Measurements from ENCODE around the gene PCDH9.
"Not testable (repeated sequence)": the region's sequence is repeated elsewhere in the genome, so short reads cannot be mapped to it uniquely, and the experiment has no call there.

The PCDH9 gene

GRCh38 chr13:67122251-67122650 lies 107.9 kb downstream of the PCDH9 start:
- DNase-seq = no peak

- DNase-seq = no peak
Measured at GRCh38 chr13:67120872-67121531, 109.1 kb downstream of the PCDH9 start.

- DNase-seq = no peak
Measured at GRCh38 chr13:67119481-67119894, 110.6 kb downstream of the PCDH9 start.

GRCh38 chr13:67118277-67118676 lies 111.9 kb downstream of the PCDH9 start:
- no peak for DNase-seq

- no peak for DNase-seq
Measured at GRCh38 chr13:67117010-67117550, 113.1 kb downstream of the PCDH9 start.

- DNase-seq = no peak
Measured at GRCh38 chr13:67107979-67108378, 122.2 kb downstream of the PCDH9 start.

GRCh38 chr13:67106502-67107057 lies 123.6 kb downstream of the PCDH9 start:
- DNase-seq = no peak

GRCh38 chr13:67101730-67102467 lies 128.2 kb downstream of the PCDH9 start:
- no peak for DNase-seq

GRCh38 chr13:67100730-67101129 lies 129.4 kb downstream of the PCDH9 start:
- no peak for DNase-seq

GRCh38 chr13:67099494-67099893 lies 130.6 kb downstream of the PCDH9 start:
- DNase-seq = no peak

- DNase-seq = no peak
Measured at GRCh38 chr13:67097892-67098452, 132.2 kb downstream of the PCDH9 start.

- DNase-seq = not testable (repeated sequence)
Measured at GRCh38 chr13:67096893-67097292, 133.2 kb downstream of the PCDH9 start.

- no peak for DNase-seq
Measured at GRCh38 chr13:67096418-67096817, 133.7 kb downstream of the PCDH9 start.

- no peak for DNase-seq
Measured at GRCh38 chr13:67095621-67096020, 134.5 kb downstream of the PCDH9 start.

- DNase-seq = no peak
Measured at GRCh38 chr13:67094952-67095351, 135.2 kb downstream of the PCDH9 start.

- DNase-seq = no peak
Measured at GRCh38 chr13:67094078-67094477, 136.1 kb downstream of the PCDH9 start.

- no peak for DNase-seq
Measured at GRCh38 chr13:67091603-67092002, 138.5 kb downstream of the PCDH9 start.

- DNase-seq = no peak
Measured at GRCh38 chr13:67090856-67091255, 139.3 kb downstream of the PCDH9 start.

- no peak for DNase-seq
Measured at GRCh38 chr13:67087527-67087926, 142.6 kb downstream of the PCDH9 start.

- DNase-seq = no peak
Measured at GRCh38 chr13:67086260-67086659, 143.9 kb downstream of the PCDH9 start.

- no peak for DNase-seq
Measured at GRCh38 chr13:67084066-67084465, 146.1 kb downstream of the PCDH9 start.

- no peak for DNase-seq
Measured at GRCh38 chr13:67083519-67083918, 146.6 kb downstream of the PCDH9 start.

GRCh38 chr13:67080351-67080750 lies 149.8 kb downstream of the PCDH9 start:
- DNase-seq = no peak

GRCh38 chr13:67078062-67078461 lies 152.1 kb downstream of the PCDH9 start:
- DNase-seq = no peak
